Peyer's patch (tissue), 4 donors: ENCODE results near the gene CFAP61. TPM values are rescaled to one million over a fixed set of nuclear protein-coding genes. Genes with fewer than 3 reads are reported as not detected.

ENCODE experiments used
- DNase-seq, 3 donors: peaks; one replicate each; pipeline ENCODE4 v3.0.0-alpha.2; 2017 to 2019
- H3K27ac ChIP-seq, 4 donors: fragments of 200-600 bp; sonication (generic); one replicate each; pipeline ENCODE4 v1.5.1; 2016 to 2019
- H3K27me3 ChIP-seq, 2 donors: fragments of 200-600 bp; sonication (generic); one replicate each; pipeline ENCODE4 v1.5.1; 2019
- H3K36me3 ChIP-seq, 3 donors: fragments of 200-600 bp; sonication (generic); one replicate each; pipeline ENCODE4 v1.5.1; 2016 to 2019
- H3K4me1 ChIP-seq, 4 donors: fragments of 200-600 bp; sonication (generic); one replicate each; pipeline ENCODE4 v1.5.1; 2016 to 2019
- H3K4me3 ChIP-seq, 4 donors: fragments of 200-600 bp; sonication (generic); 1 replicate in 3 of 4; 2 replicates in 1 of 4; pipeline ENCODE4 v1.5.1; 2016 to 2019; ENCODE audit warnings: mild to moderate bottlenecking in 1 of 4
- H3K9me3 ChIP-seq, 4 donors: fragments of 200-600 bp; sonication (generic); one replicate each; pipeline ENCODE4 v1.5.1; 2016 to 2019; ENCODE audit warnings: mild to moderate bottlenecking in 1 of 4
- POLR2A ChIP-seq, 2 donors: fragments of 450-650 bp; IDR thresholded peaks; one replicate each; pipeline ENCODE4 v1.5.1; 2017; ENCODE audit warnings: antibody characterized with exemption in 2 of 2, mild to moderate bottlenecking in 2 of 2, moderate library complexity in 2 of 2
- total RNA-seq, 4 donors: library from RNA; depleted of rRNA; stranded (reverse); fragments of >200 nt; gene quantifications; one replicate each; pipeline ENCODE4 v1.1.0, GENCODE V29; 2016
- TF ChIP-seq, protein P1 (sequence below), 6 experiments: fragments of 450-650 bp in 4 of 6; fragments of 200-600 bp in 2 of 6; sonication (generic) in 1 of 6; IDR thresholded peaks; one replicate each; pipeline ENCODE4 v1.5.1; 2017 to 2019; ENCODE audit warnings: antibody characterized with exemption in 6 of 6, mild to moderate bottlenecking in 3 of 6, moderate library complexity in 1 of 6

The CFAP61 gene
- total RNA-seq, 4 donors from 2014 or later: not detected

DNA sequence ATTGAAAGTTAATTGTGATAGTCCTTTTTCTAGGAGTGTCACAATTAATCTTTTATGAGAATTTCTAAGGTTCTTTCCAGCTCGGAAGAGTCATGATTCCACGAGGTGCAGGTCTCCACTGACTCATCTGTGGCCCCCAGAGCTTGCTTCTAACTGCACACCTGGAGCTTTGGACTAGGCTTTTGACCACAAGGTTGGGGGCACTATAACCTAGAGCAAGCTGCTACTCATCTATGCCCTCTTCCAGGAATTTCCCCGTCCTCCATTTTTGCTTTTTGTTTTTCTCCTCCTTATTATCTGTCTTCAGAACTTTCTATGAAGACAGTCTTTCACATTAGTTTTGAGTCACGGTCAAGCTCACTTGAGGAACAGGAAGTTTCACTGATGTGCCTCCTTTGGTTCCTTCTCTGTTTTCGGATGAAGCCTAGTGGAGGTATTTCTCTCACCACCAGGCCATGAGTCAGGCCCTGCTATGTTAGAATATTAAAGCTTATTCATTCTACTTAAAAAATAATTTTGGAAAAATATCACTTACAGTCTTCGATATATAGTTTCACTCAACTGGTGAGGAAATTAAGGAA is 196.4 kb downstream of the CFAP61 start:
- TF ChIP-seq, protein P1, sequence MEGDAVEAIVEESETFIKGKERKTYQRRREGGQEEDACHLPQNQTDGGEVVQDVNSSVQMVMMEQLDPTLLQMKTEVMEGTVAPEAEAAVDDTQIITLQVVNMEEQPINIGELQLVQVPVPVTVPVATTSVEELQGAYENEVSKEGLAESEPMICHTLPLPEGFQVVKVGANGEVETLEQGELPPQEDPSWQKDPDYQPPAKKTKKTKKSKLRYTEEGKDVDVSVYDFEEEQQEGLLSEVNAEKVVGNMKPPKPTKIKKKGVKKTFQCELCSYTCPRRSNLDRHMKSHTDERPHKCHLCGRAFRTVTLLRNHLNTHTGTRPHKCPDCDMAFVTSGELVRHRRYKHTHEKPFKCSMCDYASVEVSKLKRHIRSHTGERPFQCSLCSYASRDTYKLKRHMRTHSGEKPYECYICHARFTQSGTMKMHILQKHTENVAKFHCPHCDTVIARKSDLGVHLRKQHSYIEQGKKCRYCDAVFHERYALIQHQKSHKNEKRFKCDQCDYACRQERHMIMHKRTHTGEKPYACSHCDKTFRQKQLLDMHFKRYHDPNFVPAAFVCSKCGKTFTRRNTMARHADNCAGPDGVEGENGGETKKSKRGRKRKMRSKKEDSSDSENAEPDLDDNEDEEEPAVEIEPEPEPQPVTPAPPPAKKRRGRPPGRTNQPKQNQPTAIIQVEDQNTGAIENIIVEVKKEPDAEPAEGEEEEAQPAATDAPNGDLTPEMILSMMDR (IDR thresholded peaks at IDR 0.05): no peak
- TF ChIP-seq POLR2A (IDR thresholded peaks at IDR 0.05): no peak
- DNase-seq: no peak
- no peaks in the 10 kb centered on the region for H3K4me1 ChIP-seq
- H3K36me3 ChIP-seq: no peaks in the 10 kb centered on the region
- no peak overlapping the region for H3K27ac ChIP-seq
- no peak overlapping the region for H3K4me3 ChIP-seq
- H3K9me3 ChIP-seq: peaks cover 0 to 4% (median 1%) of the 10 kb centered on the region in 4 donors
- H3K27me3 ChIP-seq: no peaks in the 10 kb centered on the region

DNA sequence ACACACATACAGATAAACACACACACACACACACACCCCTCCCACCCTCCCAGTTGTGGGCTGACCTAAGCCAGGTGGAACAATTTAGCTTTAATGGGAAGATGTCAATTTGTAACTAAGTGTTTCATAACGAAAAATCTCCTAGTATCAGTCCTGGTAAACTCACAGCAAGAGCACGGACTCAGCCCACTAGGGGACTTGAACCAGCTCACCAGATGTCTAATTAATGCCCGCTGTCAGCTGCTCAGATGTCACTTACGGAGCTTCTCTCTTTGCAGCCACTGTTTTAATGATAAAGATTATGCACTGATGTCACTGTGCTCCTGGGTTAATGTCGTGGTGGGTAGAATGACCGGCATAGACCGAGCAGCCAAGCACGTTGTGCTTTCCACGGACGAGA is 199.0 kb downstream of the CFAP61 start:
- TF ChIP-seq, protein P1 (IDR thresholded peaks at IDR 0.05): no peak
- no peak for TF ChIP-seq POLR2A (IDR thresholded peaks at IDR 0.05)
- H3K4me3 ChIP-seq: no peak overlapping the region
- no peaks in the 10 kb centered on the region for H3K27me3 ChIP-seq
- no peaks in the 10 kb centered on the region for H3K4me1 ChIP-seq
- no peak overlapping the region for H3K27ac ChIP-seq
- peaks cover 0 to 3% (median 0%) of the 10 kb centered on the region in 4 donors for H3K9me3 ChIP-seq
- no peak for DNase-seq
- no peaks in the 10 kb centered on the region for H3K36me3 ChIP-seq

DNA sequence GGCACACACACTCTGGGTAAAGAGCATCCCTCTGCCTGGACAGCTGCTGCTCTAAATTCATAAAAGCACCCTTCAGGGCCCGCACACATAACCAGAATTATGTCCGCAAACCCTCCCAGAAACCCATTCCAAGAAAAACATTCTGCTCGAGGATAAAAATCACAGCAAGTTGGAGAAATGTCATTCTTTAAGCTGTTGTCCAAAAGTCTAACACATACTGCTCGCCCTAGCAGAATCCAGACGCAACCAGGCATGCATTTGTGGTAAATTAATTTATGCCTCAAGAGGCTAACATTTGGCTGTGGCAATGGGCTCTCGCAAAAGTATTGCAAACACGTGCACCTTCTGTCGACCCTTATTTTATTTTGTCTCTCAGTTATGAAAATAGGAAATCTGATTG is 199.5 kb downstream of the CFAP61 start:
- Histone ChIP-seq H3K36me3 (no peaks in the 10 kb centered on the region), H3K4me3 (no peak overlapping the region), H3K27me3 (no peaks in the 10 kb centered on the region), H3K4me1 (no peaks in the 10 kb centered on the region), H3K9me3 (peaks cover 0 to 3% (median 0%) of the 10 kb centered on the region in 4 donors), H3K27ac (no peak overlapping the region)
- TF ChIP-seq POLR2A (IDR thresholded peaks at IDR 0.05): no peak
- TF ChIP-seq, protein P1 (IDR thresholded peaks at IDR 0.05): no peak
- DNase-seq: no peak

DNA sequence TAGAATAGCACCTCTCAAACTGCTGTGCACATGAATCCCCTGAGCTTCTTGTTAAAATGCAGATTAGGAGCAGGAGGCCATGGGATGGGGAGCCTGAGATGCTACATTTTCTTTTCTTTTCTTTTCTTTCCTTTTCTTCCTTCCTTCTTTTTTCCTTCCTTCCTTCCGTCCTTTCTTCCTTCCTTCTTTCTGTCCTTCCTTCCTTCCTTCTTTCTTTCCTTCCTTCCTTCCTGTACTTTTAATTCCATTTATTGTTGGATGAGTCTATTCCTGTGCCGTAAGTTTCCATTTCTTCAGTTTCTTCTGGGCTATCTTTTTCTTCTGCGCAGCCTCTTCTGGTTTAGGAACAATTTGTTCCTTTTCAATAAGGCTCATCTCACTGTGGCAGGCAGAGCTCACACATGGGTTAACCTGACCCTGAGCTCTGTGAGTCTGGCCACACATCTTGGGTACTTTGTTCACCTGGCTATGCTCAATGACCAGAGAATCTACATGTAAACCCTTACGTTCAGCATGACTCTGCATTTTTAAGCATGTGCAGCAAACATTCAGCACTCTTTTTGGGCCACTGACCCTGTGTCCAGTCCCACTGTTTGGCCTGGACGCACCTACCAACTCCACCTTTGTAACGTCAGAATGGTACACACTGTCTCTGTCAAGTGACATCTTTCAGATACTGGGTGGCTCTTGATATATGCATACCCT is 200.9 kb downstream of the CFAP61 start:
- no peaks in the 10 kb centered on the region for H3K36me3 ChIP-seq
- peaks cover 0 to 3% (median 0%) of the 10 kb centered on the region in 4 donors for H3K9me3 ChIP-seq
- no peaks in the 10 kb centered on the region for H3K4me1 ChIP-seq
- H3K4me3 ChIP-seq: no peak overlapping the region
- no peak for TF ChIP-seq POLR2A (IDR thresholded peaks at IDR 0.05)
- TF ChIP-seq, protein P1 (IDR thresholded peaks at IDR 0.05): no peak
- H3K27me3 ChIP-seq: no peaks in the 10 kb centered on the region
- H3K27ac ChIP-seq: no peak overlapping the region
- DNase-seq: no peak

DNA sequence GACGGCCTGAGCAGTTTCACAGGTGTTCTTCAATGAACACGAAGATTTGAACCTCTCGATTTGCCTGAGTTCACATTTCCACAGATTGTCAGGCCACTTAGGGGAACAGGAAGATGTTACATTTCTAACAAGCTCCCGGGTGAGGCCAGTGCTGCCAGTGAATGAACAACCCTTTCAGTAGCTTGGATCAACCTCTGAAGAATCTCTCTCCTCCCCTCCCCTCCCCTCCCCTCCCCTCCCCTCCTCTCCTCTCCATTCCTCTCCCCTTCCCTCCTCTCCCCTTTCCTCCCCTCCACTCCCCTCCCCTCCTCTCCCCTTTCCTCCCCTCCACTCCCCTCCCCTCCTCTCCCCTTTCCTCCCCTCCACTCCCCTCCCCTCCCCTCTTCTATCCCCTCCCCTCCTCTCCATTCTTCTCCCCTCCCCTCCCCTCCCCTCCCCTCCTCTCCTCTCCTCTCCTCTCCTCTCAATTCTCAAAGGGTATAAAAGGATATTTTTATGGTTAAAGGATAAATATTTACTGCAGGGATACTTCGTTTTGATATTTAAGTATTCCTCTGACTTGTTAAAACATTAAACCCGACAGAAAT is 201.5 kb downstream of the CFAP61 start:
- no peak for TF ChIP-seq POLR2A (IDR thresholded peaks at IDR 0.05)
- TF ChIP-seq, protein P1 (IDR thresholded peaks at IDR 0.05): no peak
- no peak for DNase-seq
- Histone ChIP-seq H3K27ac (no peak overlapping the region), H3K36me3 (no peaks in the 10 kb centered on the region), H3K4me3 (no peak overlapping the region), H3K9me3 (peaks cover 0 to 3% (median 0%) of the 10 kb centered on the region in 4 donors), H3K4me1 (no peaks in the 10 kb centered on the region), H3K27me3 (no peaks in the 10 kb centered on the region)
